GM18951 (cell line): ENCODE results near the gene BANP.
"Not testable (repeated sequence)": the region's sequence is repeated elsewhere in the genome, so short reads cannot be mapped to it uniquely, and the experiment has no call there.

Experiments used
- POLR2A ChIP-seq: IDR thresholded peaks from 4 replicates; pipeline ENCODE4 v1.6.1; 2011; ENCODE audit warnings: mild to moderate bottlenecking; ENCODE audit not compliant: insufficient read length, insufficient read depth; ENCODE audit errors: extremely low read depth
- in situ Hi-C: fragments of 300-500 bp; cut with MboI; formaldehyde crosslinking; loops from one replicate; pipeline ENCODE4 v1.12.0; 2022; ENCODE audit warnings: low sequenced_read_pairs, mixed read lengths, inconsistent platforms; ENCODE audit not compliant: unreplicated experiment

The BANP gene

GRCh38 chr16:87950765-87951551 lies at the start of gene BANP:
TSS of gene BANP (plus strand) at chr16:87951434. CDS start at chr16:87975116, 23,682 bp downstream.
- peak; percentile 49 for TF ChIP-seq POLR2A
- in situ Hi-C loops, result loop anchor here (25.0 kb wide), 1 partner anchor 586 kb away; no protein-coding TSS in a partner anchor

DNA sequence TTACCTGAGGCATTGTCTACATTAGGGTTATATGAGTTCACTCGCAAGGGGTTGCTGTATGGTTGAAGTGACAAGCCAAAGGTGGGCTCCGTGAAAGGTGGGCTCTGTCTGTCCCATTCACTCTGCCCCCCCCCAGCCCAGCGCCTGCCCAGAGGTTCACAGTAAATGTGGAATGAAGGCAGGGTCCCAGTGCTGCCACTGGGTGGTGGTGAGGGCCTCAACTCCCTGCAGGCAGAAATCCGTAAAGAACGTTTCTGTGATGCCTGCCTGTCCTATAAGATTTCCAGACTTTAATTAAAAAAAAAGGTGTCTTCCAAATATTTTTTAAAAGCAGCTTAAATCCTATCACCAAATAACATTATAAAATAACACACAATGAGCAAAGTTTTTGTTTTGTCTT lies 46.3 kb upstream of the BANP start:
- in situ Hi-C loops, result not testable (repeated sequence)

GRCh38 chr16:87905521-87905920 lies 45.7 kb upstream of the BANP start:
- in situ Hi-C loops, result not testable (repeated sequence)

- in situ Hi-C loops, result not testable (repeated sequence)
Observed at GRCh38 chr16:87908101-87908500, 43.1 kb upstream of the BANP start.

DNA sequence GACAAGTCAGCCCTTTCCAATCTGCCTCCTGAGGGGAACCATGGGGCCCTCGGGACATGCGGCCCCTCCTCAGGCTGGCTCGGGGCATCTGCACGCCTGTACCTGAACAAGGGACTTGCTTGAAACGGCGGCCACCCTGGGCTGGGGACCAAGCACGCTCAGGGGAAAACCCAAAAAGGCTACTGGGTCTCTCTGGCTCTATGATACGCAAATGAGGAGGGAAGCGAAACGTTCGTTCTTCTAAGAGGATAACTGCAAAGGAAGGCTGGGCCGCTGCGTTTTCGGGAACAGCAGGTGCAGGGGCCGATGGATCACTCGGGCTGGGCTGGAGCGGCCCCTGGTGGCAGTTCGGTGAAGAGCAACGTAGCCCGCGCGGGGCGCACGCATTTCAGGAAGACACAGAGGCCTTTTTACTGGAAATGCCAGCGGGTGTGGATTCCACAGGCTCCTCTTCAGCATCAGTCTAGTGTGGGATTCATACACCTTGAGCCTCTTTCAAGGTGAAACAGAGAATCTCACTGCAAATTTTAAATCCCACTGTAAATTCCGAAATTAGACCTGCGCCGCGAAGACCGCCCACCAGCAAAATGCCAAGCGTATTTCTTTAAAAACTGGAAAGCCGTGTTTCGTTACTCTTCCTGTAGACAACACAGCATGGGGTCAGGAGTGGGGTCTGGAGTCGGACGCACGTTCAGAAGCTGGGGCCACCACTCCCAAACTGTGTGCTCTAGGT lies 41.9 kb upstream of the BANP start:
- in situ Hi-C loops, result not testable (repeated sequence)

DNA sequence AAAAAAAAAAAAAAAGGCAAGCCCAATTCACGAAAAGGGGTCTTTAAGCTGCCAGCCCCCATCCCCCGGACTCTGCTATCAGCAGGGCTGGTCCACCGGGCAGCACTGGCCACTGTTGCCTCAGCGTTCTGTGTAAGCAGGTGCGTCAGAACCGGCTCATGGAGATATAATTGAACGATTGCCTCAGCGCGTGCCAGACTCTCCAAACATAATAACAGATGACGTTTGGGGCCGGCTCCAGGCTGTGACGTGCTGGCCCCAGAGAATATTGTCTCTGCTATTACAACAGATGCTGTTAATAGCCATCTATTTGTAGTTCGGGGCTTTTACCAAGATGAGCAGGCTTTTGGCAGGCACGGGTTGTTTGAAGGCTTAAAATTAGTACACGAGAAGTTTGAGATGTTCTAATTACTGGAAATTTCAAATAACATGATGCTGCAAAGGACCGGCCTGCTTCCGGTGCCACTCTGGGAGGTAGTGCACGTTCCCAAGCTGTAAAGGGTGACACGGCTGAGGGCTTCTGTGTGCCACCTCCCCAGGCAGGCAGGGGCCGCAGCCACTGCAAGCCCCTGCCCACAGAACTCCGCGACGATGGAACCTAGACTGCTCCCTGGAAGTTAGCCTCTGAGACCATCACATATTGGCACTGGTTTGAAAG lies 40.0 kb upstream of the BANP start:
- in situ Hi-C loops, result not testable (repeated sequence)

DNA sequence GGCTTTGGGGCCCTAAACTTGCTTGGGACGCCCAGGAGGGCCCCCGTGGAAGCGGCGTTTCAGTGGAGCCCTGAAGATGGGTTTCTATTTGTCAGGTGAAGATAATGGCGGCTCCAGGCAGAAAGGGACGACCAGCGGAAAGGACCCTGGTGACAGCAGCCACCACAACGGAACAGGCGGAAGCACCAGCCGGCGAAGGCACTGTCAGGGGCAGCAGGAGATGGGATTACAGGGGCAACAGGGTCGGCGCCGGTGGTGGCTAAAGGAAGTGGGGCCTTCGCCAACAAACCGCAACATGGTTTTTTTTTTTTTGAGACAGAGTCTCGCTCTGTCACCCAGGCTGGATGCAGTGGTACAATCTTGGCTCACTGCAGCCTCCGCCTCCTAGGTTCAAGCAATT lies 38.5 kb upstream of the BANP start:
- in situ Hi-C loops, result not testable (repeated sequence)

GRCh38 chr16:87914021-87914725 lies 37.1 kb upstream of the BANP start:
- in situ Hi-C loops, result not testable (repeated sequence)

- no peak for TF ChIP-seq POLR2A
- in situ Hi-C loops, result no loop called here
Observed at GRCh38 chr16:87914812-87915211, 36.4 kb upstream of the BANP start.

DNA sequence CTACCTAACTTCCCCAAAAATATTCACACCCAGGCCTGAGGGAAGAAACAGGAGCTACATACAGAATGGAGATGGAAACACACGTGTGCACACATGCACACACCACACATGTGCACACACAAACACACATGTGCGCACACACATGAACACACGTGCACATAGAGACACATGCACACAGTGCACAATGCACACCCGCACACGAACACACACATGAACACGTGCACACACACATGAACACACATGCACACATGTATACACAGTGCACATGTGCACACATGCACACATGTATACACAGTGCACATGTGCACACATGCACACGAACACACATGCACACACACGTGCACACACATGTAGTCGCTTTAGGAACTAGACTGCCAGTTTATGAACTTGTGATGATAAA lies 33.7 kb upstream of the BANP start:
- no peak for TF ChIP-seq POLR2A
- in situ Hi-C loops, result no loop called here

GRCh38 chr16:87918338-87918737 lies 32.9 kb upstream of the BANP start:
- in situ Hi-C loops, result no loop called here
- no peak for TF ChIP-seq POLR2A

DNA sequence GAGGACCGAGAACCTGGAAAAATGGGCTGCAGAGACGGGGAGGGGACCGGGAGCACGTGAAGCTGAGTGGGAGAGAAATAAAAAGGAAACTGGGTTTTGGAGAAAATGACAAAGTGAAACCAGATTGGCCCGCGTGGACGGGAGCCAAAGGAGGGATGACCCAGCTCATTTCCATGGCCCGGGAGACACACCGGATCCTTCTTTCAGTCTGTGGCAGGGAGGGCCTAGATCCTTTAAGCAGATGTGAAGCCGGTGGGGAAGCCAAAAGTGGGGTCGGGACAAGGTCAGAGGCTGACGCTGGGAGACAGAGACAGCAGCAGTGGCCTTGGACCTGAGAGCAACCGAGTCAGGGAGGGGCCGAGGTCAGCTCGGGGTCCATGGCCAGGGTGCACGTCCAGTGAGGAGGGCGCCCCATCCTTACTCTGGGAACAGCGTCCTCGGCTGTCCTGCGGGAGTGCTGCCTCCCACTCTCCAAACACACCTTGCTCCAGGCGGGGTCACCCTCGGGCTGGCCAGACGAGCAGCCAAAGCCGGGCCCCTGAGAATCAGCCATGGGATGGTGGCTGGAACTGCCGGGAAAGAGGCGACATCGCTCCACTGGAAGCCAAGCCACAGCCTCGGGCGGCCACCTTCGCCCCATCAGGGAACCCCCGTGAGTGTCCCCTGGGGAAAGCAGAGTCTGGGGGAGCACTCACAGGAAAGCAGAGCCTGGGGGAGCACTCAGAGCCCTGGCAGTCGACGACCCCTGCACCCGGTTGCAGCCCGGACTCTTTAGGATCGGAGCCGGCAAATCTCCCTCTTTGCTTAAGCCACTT lies 32.2 kb upstream of the BANP start:
- TF ChIP-seq POLR2A, result no peak
- in situ Hi-C loops, result no loop called here

DNA sequence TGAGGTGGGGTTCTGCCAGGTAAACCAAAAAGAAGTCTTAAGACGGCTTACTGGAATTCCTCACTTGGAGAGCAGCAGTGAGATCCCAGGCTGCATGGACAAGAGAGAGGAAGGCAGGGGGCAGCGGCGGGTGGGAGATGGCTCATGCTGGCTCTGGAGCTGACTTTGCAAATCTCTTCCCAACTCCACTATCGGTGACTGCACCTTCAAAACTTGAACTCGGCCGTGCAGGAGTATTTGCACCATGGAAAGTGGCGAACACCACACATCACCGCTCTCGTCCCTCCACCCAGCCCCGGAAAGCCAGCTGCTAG lies 31.6 kb upstream of the BANP start:
- no peak for TF ChIP-seq POLR2A
- in situ Hi-C loops, result no loop called here

DNA sequence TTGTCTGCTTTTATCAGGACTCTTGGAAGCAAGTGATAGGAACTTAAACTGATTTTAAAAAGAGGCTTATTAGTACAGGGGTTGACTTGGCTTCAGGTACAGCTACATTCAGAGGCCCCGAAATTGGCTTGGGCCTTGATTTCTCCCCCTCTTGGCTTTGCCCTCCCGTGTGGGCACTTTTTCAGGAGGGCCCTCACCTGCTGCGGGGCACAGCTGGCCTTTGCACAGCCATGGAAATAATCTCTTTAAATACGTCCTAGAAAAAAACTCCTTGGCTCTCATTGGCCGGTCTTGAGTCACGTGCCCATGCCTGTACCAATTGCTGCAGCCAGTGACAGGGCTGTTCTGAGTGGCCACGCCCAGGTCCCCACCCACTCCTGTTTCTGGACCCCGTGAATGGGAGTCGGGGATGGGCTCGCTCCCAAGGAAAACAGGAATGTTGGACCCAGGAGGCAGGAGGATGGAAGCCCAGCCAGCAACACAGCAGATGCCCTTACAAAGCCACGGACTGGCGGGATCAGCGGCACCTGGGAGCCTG lies 29.9 kb upstream of the BANP start:
- in situ Hi-C loops, result no loop called here
- TF ChIP-seq POLR2A, result no peak
